Glomerular visceral epithelial cell (primary cell): ENCODE data around the gene MSH2.
A peak's percentile ranks its signal among the peaks of the same experiment; 100 is the strongest.
"Not testable (repeated sequence)": the region's sequence is repeated elsewhere in the genome, so short reads cannot be mapped to it uniquely, and the experiment has no call there.

Experiments
- DNase-seq: peaks from one replicate; pipeline ENCODE4 v3.0.0-alpha.2; 2016; ENCODE audit errors: extremely low spot score

The MSH2 gene

DNA sequence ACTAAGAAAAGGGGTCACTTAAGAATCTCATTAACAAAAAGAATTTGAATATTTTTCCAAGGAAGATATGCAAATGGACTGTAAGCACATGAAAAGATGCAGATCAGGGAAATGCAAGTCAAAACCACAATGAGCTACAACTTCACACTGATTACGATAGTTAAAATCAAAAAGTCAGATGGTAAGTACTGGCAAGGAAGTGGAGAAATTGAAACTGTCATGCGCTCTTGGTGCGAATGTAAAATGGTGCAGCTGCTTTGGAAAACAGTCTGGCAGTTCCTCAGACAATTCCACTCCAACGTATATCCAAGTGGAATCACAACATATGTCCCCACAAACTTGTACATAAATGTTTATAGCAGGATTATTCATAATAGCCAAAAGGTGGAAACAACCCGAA is 81.4 kb downstream of the MSH2 start:
- no peak for DNase-seq

DNA sequence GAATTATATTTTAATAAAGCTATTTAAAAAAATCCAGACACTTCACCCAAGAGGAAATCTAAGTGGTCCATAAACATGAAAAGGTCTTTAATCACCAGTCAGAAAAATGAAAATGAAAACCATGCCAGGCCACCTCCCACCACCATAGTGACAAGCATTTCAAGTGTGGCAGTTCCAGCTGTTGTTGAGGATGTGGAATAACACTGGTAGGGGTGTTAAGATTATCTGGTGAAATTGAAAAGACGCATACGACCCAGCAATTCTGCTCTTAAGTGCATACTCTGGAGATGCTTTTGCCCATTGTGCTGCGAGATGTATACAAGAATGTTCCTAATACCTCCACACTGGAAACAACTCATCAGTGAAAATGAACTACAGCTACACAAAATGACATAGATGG is 82.2 kb downstream of the MSH2 start:
- DNase-seq, result no peak

DNA sequence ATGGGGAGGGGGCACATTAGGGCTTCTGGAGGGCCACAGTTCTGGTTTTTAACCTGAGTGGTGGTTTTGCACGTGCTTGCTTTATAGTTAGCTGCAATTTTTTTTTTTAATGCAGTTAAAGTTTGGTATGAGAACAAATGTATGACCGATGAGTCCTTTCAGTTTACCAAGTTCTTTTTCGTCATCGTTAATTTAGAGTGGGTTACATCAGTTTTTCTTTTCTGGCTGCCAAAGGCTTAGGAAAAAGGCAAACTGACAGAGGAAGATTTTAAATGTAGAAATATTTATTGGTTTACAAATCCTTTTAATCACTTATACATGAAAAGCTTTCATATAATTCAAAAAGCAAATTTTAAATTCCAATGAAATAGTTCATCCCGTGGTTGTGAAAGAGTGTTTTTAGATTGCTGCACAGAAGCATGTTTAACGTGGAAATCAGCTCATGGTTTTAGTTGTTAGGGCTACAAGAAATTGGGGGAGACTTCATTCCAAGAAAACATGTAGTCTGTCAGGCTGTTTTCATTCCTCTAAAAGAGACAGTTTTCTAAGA is 82.9 kb downstream of the MSH2 start:
- no peak for DNase-seq

DNA sequence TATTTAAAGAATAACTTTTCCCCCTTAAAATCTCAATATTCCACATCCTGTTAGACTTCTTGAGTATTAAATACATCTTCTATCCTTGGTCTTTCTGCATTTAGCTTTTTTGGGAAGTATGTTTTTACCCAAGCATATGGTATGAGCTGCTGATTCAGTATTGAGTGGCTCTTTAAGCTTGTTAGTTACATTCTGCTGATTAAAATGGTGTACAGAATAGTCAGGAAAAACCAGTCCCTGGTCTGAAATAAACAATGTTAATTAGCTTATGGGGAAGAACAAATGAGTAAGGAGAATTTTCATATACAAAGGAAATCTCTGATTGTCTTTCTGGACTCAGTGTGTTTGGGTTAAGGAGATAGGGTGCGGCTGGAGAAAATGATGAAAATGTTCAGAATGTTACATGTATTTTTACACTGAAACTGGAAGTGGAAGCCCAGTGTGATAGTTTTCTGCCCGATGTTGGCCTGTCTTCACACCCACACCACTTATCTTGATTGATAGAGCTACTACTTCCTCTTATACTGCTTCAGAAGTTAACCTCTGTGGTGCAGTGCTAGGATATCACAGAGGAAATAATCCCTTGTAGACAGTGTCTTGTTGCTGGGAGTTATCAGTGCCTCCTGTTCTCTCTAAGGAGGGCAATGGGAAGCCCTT is 84.0 kb downstream of the MSH2 start:
- DNase-seq, result no peak

DNA sequence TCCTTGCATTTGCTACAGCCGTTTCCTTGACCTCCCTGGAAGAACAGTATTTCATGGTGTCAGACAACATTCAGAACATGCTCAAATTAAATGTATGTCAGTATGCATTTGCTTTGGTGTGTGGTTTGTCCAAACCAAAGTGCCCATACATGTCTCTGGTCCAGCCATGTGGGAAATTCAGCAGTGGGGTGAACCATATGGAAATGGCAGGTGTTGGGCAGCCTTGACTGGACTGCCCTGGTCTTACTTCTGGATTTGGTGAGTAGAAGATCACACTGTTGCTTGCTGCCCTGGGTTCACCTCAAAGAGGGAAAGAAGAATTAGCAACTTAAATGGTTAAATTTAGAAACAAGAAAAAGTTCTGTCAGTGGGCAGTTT is 84.5 kb downstream of the MSH2 start:
- DNase-seq, result no peak

DNA sequence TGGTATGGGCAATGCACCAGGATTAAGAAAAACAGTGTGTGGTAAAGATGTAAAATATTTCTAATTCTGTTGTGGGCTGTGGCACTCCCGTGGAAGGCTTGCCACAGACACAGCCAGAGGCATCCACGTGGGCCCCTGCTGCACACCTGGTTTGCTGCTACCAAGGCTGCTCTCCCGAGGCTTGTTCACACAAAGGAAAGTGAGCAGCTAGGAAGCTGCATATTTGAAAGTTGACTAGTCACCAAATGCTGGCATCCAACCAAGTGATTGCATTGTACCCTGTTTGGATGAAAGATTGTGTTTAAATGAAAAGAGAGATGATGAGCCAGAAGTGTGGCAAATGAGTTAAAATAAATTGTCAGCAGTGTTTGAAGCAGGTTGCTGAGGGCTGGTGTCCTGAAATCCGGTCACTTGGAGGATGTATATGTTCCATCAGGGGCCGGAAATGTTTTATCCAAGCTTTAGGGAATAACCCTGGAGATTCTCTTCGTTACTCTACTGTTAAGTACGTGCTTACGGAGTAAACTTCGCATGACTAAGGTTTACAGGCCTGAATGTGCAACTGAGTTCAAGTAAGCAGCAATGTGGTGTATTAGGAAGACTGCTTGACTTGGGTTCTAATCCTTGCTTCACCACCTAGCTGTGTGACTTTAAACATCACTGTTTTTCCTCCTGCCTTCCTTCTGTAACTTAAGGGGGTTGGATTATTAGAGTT is 86.1 kb downstream of the MSH2 start:
- peak; percentile 62 for DNase-seq

DNA sequence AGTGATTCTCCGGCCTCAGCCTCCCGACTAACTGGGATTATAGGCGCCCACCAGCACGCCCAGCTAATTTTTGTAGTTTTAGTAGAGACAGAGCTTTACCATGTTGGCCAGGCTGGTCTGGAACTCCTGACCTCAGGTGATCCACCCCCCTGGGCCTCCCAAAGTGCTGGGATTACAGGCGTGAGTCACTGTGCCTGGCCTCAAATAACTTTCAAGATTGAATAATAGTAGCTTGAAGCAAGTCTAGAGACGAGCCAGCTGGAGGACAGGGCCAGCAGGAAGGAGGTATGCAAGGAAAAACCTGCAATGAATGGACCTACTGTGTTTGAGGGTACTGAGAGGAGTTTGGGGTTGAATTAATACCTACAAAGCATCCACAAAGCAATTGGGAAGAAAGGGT is 87.5 kb downstream of the MSH2 start:
- DNase-seq, result no peak

DNA sequence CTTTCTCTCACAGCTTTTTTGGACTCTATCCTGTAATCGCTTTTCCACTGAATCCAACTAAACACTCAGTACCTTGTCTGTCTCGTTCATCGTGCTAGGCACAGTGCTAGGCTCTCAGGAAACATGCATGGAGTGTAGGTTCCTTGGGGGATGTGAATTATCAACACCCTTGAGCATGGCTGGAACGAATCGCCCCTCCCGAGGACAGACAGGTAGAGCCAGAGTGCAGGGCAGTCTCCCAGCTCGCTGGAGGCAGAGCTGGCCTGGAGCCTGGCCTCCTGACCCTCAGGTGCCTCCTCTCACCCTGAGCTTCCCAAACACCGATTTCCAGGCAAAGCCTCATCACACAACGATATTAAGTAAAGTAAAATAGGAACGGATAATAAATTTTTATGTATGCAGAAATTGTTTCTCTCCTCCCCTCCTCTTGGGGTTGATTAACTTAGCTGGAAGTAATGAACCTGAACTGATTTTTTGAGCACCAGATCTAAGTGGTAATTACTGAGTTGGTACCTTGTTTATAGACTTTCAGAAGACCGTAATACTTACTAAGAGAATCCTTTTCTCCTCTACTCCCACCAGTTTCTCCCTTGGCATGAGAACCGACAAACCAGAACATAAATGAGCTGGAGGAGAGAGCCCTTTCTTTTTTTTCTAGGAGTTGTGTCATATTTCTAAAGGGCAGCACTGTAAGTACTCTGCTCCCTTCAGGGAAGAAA is 90.5 kb downstream of the MSH2 start:
- DNase-seq, result no peak

DNA sequence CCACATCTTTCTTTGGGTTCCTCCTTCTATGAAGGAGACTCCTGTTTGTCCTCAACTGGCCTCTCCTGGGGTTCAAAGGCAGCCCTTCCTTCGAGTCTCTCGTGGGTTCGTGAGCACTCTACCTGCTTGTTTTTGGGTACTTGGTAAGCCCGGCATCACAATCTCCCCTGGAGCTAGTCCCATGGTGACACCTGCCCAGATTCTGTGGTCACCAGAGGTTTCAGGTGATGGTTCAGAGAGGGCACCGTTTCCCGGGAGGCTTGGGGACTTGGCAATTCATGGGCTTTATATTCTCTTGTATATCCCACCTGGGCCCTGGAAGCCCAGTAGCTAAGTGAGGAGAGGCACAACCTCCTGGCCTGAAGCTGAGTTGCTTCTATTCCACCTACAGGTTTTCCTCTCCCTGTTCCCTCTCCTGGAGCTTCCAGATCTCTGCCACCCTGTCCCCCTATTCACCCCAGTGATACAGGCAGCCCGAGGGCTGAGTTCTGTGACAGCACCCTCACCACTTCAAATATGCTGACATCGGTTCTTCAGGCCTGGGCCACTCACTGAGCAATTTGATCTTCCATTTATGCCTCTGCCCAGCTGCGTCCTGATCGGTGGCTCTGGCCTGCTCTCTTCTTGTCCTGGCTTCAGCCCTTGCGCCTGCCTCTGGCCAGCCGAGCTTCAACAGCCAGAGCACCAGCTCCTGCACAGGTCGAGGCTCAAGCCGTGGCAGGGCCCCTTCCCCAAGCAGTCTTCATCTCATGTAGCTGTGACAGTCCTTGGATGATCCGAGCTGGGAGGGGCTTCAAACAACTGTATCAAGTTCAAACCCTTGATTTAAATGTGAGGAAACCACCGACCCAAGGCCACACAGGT is 91.5 kb downstream of the MSH2 start:
- DNase-seq, result no peak

DNA sequence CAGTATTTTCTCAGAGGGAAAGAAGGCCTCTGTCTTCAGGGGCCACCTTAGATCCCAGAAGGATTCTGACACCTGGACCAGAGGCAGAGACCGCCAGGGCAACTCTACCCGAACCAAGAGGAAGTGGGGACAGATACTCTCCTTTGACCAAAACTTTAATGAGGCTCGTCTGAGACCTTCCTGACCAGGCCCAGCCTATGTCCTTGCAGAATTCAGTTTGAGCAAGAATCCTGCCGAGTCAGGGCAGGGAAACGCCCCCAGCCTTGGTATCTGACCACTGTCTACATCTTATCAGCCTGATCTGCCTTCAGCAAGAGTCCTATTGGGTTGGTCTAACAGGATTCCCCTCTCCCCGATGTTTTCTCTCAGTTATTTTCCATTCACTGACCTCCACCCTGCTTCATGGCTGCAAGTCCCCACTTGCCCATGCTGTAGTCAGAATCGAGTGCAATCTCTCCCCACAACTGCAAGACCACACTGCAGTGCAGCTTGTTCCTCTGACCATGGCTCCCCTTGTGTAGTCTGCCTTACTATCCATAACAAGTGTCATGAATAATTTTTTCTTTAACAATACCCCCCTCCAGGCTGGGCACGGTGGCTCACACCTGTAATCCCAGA is 95.0 kb downstream of the MSH2 start:
- no peak for DNase-seq

DNA sequence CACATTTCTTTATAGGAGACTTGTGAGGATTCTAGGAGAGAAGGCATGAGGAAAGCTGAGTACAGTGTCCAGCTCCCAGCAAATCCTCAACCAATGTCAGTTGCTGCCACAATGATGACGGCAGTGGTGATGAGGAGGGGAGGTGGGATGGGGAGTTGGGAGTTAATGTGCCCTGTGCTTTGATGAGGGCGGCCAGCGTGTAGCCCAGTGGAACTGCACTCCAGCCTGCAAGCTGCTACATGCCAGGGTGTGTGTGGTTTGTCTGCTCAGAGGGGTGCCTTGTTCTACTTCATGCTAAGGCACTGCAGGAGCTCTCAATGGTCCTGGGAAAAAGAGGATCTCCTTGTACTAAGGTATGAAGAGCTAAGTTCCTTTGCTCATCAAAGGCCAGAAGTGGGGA is 96.1 kb downstream of the MSH2 start:
- DNase-seq, result no peak

DNA sequence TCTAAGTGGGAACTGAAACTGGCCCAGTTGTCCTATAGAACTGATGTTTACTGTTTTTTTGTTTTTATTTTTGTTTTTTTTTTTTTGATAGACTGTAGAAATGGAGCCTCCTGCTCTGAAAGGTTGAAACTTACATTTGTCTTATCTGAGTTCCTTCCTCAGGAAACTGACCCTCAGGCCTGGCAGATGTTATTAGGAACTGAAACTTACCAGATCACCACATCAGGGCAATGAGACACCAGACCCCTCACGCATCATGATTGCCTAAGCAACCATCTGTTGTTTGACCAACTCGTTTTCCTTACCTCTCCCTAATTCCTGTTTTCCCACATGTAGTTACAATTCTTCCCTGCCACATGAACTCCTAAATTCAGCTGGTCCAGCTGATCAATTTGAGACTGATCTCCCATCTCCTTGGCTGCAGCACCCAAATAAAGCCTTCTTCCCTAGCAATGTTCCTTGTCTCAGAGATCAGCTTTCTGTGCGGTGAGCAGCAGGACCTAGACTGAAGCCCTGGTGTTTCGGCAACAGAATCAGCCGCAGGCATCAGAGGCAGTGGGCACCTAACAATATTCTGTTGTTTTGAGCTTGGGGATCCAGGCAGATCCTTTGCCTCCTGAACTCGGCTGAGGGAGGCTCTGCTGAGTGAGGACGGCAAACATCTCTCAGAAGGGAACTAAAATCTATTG is 96.8 kb downstream of the MSH2 start:
- no peak for DNase-seq

DNA sequence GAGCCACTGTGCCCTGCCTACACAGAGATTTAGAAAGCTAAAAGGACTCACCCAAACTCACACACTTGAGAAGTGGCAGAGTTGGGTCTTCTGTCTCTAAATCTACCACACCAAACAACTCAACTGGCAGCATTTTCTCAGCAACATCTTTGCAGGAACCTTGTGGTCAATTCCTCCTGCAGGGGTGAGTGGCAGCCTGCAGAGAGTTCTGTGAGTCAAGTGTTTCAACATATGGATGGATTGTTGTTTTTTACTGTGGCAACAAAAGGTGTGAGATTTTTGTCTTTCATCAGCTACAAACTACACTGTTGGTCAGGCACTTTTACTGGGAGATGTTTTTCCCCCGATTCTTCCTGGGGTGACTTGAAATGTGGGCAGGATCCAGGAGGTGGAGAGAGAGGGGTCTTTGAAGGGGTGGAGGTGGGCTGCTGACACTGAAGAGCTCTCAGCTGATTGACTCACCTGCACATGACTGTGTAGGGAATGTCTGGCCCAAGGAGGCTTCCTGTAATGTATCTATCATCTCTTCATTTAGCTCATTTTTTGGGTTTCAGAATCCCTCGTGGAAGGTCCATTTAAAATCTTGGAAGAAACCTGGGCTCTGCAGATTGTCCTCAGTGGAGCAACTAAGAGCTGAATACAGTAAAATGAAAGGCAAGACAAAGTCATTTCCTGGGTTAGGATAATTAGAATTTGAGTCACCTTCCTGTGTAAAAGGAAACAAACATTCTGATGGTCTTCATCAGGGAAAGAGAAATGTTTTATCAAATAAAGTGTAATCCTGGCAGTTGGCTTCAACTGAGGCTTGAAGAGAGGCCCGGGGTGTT is 98.6 kb downstream of the MSH2 start:
- DNase-seq, result no peak

DNA sequence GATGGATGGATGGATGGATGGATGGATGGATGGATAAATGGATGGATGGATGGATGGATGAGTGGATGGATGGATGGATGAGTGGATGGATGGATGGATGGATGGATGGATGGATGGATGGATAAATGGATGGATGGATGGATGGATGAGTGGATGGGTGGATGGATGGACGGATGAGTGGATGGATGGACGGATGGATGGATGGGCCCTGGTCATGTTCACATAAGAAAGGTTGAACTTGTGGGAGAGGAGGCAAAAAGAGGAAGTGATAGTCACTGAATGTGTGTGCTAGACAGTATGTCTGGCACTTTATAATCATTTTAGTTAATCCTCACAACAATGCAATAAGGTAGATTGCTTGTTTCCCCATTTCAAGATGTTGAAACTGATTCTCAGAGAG is 99.5 kb downstream of the MSH2 start:
- not testable (repeated sequence) for DNase-seq

DNA sequence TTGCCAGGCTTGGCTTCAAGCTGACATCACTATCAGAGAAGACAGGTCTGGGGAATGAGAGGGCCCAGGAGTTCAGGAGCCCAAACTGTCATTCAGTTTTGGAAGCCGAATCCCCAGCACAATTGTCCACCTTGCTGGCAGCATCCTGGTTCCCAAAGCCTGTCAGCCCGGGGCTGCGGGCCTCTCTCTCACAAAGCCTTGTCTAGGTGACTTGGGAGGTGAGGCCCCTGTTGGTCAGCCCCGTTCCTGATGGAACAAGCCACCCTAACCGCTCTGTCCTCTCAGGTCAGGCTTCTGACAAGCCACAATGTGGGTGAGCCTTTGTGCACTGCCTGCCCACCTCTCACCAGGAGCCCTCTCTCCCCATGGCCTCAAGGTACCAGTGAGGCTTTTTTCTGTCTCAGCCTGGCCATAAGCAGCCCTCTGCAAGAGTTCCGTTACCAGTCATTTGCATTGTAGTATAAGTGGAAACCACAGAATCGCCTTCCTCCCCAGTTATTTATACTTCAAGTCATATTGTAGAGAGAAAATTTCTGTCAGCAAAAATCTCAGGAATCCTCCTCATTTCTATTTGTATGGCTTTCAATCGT is 100.6 kb downstream of the MSH2 start:
- no peak for DNase-seq

DNA sequence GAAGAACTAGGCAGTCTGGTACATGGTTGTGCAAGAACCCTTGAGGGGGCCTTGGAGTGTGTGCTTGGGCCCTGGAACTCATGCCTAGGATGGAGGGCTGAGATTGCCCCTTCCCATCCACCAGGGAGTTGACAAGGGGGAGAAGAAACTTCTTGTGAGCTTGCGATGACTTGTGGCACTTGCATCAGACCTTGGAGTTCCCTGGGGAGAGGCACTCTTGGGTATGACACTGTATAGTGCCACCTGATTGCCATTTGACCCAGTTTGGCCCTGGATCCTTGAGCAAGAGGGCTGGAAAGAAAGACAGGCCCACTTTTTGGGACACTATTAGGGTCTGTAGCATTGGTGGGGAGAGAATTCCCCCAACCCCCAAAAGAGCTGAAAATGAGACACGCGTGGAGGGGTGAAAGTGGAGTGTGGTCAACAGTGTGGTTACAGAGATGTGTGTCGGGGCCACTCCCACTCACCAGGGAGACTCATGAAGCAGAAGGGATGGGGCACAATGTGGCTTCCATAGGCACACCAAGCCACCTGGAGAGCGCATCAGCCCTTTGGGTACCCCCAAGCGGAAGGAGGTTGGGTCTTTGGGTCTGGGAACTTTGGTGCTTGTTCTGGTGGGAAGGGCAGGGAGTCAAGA is 101.3 kb downstream of the MSH2 start:
- DNase-seq, result no peak

DNA sequence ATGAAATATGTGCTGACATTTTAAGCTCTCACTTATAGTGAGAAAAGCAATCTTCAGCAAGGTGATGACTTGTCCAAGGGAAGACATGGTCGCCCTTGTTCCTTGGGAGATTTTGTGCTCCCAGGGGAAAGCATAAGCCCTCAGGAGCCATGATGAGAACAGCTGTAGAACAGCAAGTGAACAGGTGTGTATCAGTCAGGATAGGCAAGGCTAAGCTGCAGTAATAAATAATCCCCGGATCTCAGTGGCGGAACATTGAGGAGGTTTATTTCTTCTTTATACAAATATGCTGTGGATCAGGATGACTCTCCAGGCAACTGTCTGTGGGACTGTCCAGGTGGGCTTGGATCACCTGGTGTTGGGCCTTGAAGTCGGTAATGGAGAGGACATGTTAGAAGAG is 103.1 kb downstream of the MSH2 start:
- DNase-seq, result no peak

DNA sequence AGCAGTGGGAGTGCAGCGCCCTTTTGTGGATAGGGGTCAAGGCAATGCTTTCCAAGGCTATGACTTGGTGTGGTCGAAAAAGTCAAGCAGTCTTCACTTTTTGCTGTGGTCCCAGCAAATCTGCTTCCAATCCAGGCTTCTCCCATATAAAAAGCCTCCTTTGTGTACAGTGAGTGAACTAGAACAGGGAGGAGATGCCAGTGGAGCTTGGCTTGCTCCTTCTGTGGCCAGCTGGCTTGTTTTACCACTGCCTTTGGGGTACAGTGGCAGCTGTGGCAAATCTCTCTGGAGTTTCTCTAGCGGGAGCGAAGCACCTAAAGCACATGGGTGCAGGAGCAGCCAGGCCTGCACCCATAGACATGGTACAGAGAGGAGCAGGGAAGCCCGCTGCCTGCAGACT is 103.5 kb downstream of the MSH2 start:
- no peak for DNase-seq

DNA sequence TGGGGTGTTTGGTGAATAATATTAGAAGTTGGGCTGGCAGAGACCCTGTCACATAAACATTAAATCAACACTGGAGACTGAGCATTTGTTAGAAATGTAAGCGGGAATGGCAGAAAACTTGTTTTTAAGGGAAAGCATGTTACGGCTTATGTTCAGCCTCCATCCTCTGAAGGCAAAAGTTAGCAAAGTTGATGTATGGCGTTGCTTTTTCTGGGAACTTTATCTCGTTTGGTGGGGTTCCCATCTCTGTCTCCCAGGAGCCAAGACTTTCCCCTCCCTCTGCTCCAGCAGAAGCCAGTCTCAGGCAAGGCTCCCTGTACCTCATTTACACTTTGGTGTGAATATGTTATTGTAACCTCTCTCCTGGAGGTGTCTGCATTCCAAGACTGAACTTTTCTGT is 105.1 kb downstream of the MSH2 start:
- no peak for DNase-seq
